GM12878 (cell line): Measurements from ENCODE around the gene CAMK4. TPM values are rescaled to one million over a fixed set of nuclear protein-coding genes. Genes with fewer than 3 reads are reported as not detected.
A peak's percentile ranks its signal among the peaks of the same experiment; 100 is the strongest.

ENCODE experiments used
- CBFB ChIP-seq: IDR thresholded peaks from 2 replicates; pipeline ENCODE4 v1.6.1; 2016; ENCODE audit warnings: antibody characterized with exemption, low read depth
- CEBPB ChIP-seq, 2 experiments: fragments of 150-350 bp in 1 of 2; IDR thresholded peaks; 2 replicates each; pipeline ENCODE4 v1.6.1; 2012 to 2014; ENCODE audit warnings: low read depth in 2 of 2, low read length in 2 of 2, borderline replicate concordance in 1 of 2, inconsistent platforms in 1 of 2
- E4F1 ChIP-seq: fragments of 450-650 bp; IDR thresholded peaks from 2 replicates; pipeline ENCODE4 v1.6.1; 2018; ENCODE audit warnings: borderline replicate concordance, mild to moderate bottlenecking; ENCODE audit not compliant: partially characterized antibody
- ESRRA ChIP-seq: IDR thresholded peaks from 2 replicates; pipeline ENCODE4 v1.6.1; 2012; ENCODE audit warnings: mild to moderate bottlenecking, low read length, improper control_type of control experiment
- HDAC2 ChIP-seq: fragments of 200-600 bp; sonication (generic); IDR thresholded peaks from 2 replicates; pipeline ENCODE4 v1.6.1; 2017
- NBN ChIP-seq: fragments of 450-650 bp; IDR thresholded peaks from 2 replicates; pipeline ENCODE4 v1.6.1; 2016
- NFIC ChIP-seq: IDR thresholded peaks from 2 replicates; pipeline ENCODE4 v1.6.1; 2012; ENCODE audit warnings: low read depth, mild to moderate bottlenecking, inconsistent platforms, low read length, moderate library complexity
- NKRF ChIP-seq: fragments of 450-650 bp; conservative IDR thresholded peaks from 2 replicates; pipeline ENCODE4 v1.6.1; 2017; ENCODE audit warnings: mild to moderate bottlenecking, moderate library complexity
- NR2C2 ChIP-seq: IDR thresholded peaks from 2 replicates; pipeline ENCODE4 v1.6.1; 2011; ENCODE audit warnings: borderline replicate concordance, low read depth; ENCODE audit not compliant: control insufficient read depth, insufficient read length
- PKNOX1 ChIP-seq: fragments of 450-650 bp; IDR thresholded peaks from 2 replicates; pipeline ENCODE4 v1.6.1; 2016; ENCODE audit warnings: mild to moderate bottlenecking
- POU2F2 ChIP-seq: IDR thresholded peaks from 3 replicates; pipeline ENCODE4 v1.6.1; 2011; ENCODE audit warnings: low read depth, mild to moderate bottlenecking, low read length, borderline replicate concordance
- RAD21 ChIP-seq: IDR thresholded peaks from 2 replicates; pipeline ENCODE4 v1.6.1; 2011; ENCODE audit warnings: mild to moderate bottlenecking, low read depth, low read length, moderate library complexity; ENCODE audit not compliant: insufficient read depth
- SKIL ChIP-seq: fragments of 450-650 bp; IDR thresholded peaks from 2 replicates; pipeline ENCODE4 v1.6.1; 2017; ENCODE audit warnings: mild to moderate bottlenecking, low read depth, inconsistent platforms; ENCODE audit not compliant: poor library complexity, severe bottlenecking
- SMARCA5 ChIP-seq: fragments of 450-650 bp; IDR thresholded peaks from 2 replicates; pipeline ENCODE4 v1.6.1; 2017; ENCODE audit warnings: mild to moderate bottlenecking
- TCF7 ChIP-seq: IDR thresholded peaks from 2 replicates; pipeline ENCODE4 v1.6.1; 2014; ENCODE audit warnings: antibody characterized with exemption, borderline replicate concordance
- ZNF687 ChIP-seq: fragments of 450-650 bp; IDR thresholded peaks from 2 replicates; pipeline ENCODE4 v1.6.1; 2017; ENCODE audit warnings: mild to moderate bottlenecking, moderate library complexity
- polyA plus RNA-seq, 11 experiments: library from polyadenylated mRNA; depleted of rRNA in 4 of 11; unstranded in 6 of 11; stranded (reverse) in 5 of 11; fragments of >200 nt; fragmentation: Nextera tagmentation in 4 of 11; fragmentation: Illumina TruSeq in 1 of 11; extraction: Ambion mirVana in 4 of 11; extraction: Trizol in 1 of 11; gene quantifications; 1 replicate in 1 of 11; 2 replicates in 10 of 11; pipeline versions ENCODE4 v1.2.1 to v1.2.3, GENCODE V29; 2011 to 2016; ENCODE audit warnings: inconsistent platforms in 2 of 11, missing spikeins in 2 of 11, low read depth in 1 of 11
- total RNA-seq, 4 experiments: library from RNA; depleted of rRNA in 3 of 4; stranded (reverse); fragments of >200 nt in 3 of 4; fragmentation: Illumina TruSeq in 1 of 4; extraction: Trizol in 1 of 4; gene quantifications; 2 replicates each; pipeline versions ENCODE4 v1.2.1 to v1.2.3, GENCODE V29; 2013 to 2021

Gene CAMK4
- total and polyA plus RNA-seq, 10 of the 15 experiments (the other 5 are each of a cell fraction or from before 2014, with no cell fraction given) = 13.3 to 51.9 (median 35.3) TPM

GRCh38 chr5:111278858-111279504 is 54.8 kb downstream of the CAMK4 start (continued):
- TF ChIP-seq POU2F2 (0 out of 3 replicates have a peak, but pooled peaks have one; percentile 38), E4F1 (no peak), HDAC2 (no peak), SMARCA5 (0 out of 2 replicates have a peak, but pooled peaks have one; percentile 49), NFIC (no peak), CEBPB (IDR thresholded peaks at IDR 0.05; ENCODE audit: borderline replicate concordance in 1 of 2, low read depth in 2 of 2, low read length in 2 of 2) (no peak), NR2C2 (no peak), CBFB (no peak), SKIL (no peak), PKNOX1 (peak; percentile 24; the same call in 1 of the 2 replicates), NBN (peak; percentile 24; the same call in 1 of the 2 replicates), TCF7 (no peak), ZNF687 (no peak), NKRF (no peak), ESRRA (no peak), RAD21 (peak; percentile 80)
